ENCODE measurements around the gene SETBP1.

Gene SETBP1

GRCh38 chr18:45050712-45051601, 370.3 kb downstream of the SETBP1 start:
- DNase-seq: no peak

GRCh38 chr18:45054636-45055035, 373.9 kb downstream of the SETBP1 start:
- no peak for DNase-seq

GRCh38 chr18:45055811-45056210, 375.1 kb downstream of the SETBP1 start:
- DNase-seq: no peak

GRCh38 chr18:45056926-45057325, 376.2 kb downstream of the SETBP1 start:
- no peak for DNase-seq

GRCh38 chr18:45057955-45058600, 377.4 kb downstream of the SETBP1 start:
- DNase-seq: no peak

- DNase-seq: no peak
Measured at GRCh38 chr18:45059695-45060094, 379.0 kb downstream of the SETBP1 start.

- no peak for DNase-seq
Measured at GRCh38 chr18:45060102-45060501, 379.4 kb downstream of the SETBP1 start.

GRCh38 chr18:45061359-45061758, 380.7 kb downstream of the SETBP1 start:
- DNase-seq: no peak

GRCh38 chr18:45063246-45064038, 382.8 kb downstream of the SETBP1 start:
- no peak for DNase-seq

- DNase-seq: no peak
Measured at GRCh38 chr18:45066210-45066609, 385.5 kb downstream of the SETBP1 start.

- no peak for DNase-seq
Measured at GRCh38 chr18:45066886-45067285, 386.2 kb downstream of the SETBP1 start.

GRCh38 chr18:45068400-45069094, 387.9 kb downstream of the SETBP1 start:
- DNase-seq: no peak

GRCh38 chr18:45069546-45069945, 388.9 kb downstream of the SETBP1 start:
- DNase-seq: no peak

- DNase-seq: no peak
Measured at GRCh38 chr18:45071956-45072355, 391.3 kb downstream of the SETBP1 start.

GRCh38 chr18:45073556-45073955, 392.9 kb downstream of the SETBP1 start:
- DNase-seq: no peak

- no peak for DNase-seq
Measured at GRCh38 chr18:45081566-45082181, 401.0 kb downstream of the SETBP1 start.

GRCh38 chr18:45083226-45083855, 402.7 kb downstream of the SETBP1 start:
- DNase-seq: no peak

GRCh38 chr18:45084206-45084605, 403.5 kb downstream of the SETBP1 start:
- peak; percentile 76 for DNase-seq

- no peak for DNase-seq
Measured at GRCh38 chr18:45085916-45086624, 405.4 kb downstream of the SETBP1 start.

- no peak for DNase-seq
Measured at GRCh38 chr18:45086777-45087176, 406.1 kb downstream of the SETBP1 start.

GRCh38 chr18:45090526-45091140, 409.9 kb downstream of the SETBP1 start:
- no peak for DNase-seq

Data from right hindlimb (tissue), 1 donor.